Muscle layer of duodenum (tissue), 2 donors: ENCODE data around the gene CHST7.

ENCODE experiments used
- H3K27ac ChIP-seq: one replicate; pipeline ENCODE4 v1.7.0; 2013; ENCODE audit warnings: mild to moderate bottlenecking, low read length
- H3K27me3 ChIP-seq: one replicate; pipeline ENCODE4 v1.7.0; 2013; ENCODE audit warnings: low read depth, mild to moderate bottlenecking, control low read depth, low read length
- H3K36me3 ChIP-seq, 2 donors: one replicate each; pipeline ENCODE4 v1.7.0; 2013; ENCODE audit warnings: low read length in 2 of 2, control low read depth in 1 of 2, mild to moderate bottlenecking in 1 of 2; ENCODE audit not compliant: insufficient read depth in 2 of 2, control insufficient read depth in 1 of 2
- H3K4me1 ChIP-seq, 2 donors: one replicate each; pipeline ENCODE4 v1.7.0; 2013; ENCODE audit warnings: low read length in 2 of 2, mild to moderate bottlenecking in 2 of 2, control low read depth in 1 of 2, moderate library complexity in 1 of 2; ENCODE audit not compliant: insufficient read depth in 2 of 2, control insufficient read depth in 1 of 2
- H3K4me3 ChIP-seq, 2 donors: one replicate each; pipeline ENCODE4 v1.7.0; 2013; ENCODE audit warnings: low read length in 2 of 2, low read depth in 1 of 2, mild to moderate bottlenecking in 1 of 2
- H3K9me3 ChIP-seq, 2 donors: one replicate each; pipeline ENCODE4 v1.7.0; 2013; ENCODE audit warnings: low read length in 2 of 2, control low read depth in 1 of 2, mild to moderate bottlenecking in 1 of 2; ENCODE audit not compliant: control insufficient read depth in 1 of 2
- donor health status: healthy.

CHST7 gene

GRCh38 chrX:46611658-46612362, 38.2 kb downstream of the CHST7 start:
- H3K27me3 ChIP-seq, result no peaks in the 10 kb centered on the region
- no peak overlapping the region for H3K27ac ChIP-seq

DNA sequence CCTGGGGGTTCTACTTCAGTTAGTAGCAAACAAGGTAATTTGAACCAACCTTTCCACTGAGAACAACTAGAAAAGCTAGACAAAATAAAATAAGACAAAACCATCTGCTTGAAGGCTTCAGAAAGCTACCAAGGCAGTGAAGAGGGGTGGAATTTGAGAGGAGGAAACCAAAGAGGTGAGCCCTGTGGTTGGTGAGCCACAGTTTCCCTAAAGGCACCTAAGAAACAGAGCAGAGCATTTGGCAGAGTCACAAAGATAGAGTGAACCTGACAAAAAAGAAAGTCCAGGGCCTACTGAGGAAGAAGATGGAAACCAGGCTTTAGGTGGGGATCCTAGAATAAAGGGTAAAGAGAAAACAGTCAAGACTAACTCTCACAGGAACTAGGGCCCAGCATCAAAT, 44.3 kb downstream of the CHST7 start:
- Histone ChIP-seq H3K4me1 (no peaks in the 10 kb centered on the region), H3K36me3 (no peaks in the 10 kb centered on the region), H3K27ac (no peak overlapping the region), H3K4me3 (no peak overlapping the region), H3K9me3 (no peaks in the 10 kb centered on the region), H3K27me3 (no peaks in the 10 kb centered on the region)

More at GRCh38 chrX:46611658-46612362, 38.2 kb downstream of the CHST7 start:
- Histone ChIP-seq H3K36me3 (no peaks in the 10 kb centered on the region), H3K4me1 (no peaks in the 10 kb centered on the region), H3K9me3 (no peaks in the 10 kb centered on the region), H3K4me3 (no peak overlapping the region)

DNA sequence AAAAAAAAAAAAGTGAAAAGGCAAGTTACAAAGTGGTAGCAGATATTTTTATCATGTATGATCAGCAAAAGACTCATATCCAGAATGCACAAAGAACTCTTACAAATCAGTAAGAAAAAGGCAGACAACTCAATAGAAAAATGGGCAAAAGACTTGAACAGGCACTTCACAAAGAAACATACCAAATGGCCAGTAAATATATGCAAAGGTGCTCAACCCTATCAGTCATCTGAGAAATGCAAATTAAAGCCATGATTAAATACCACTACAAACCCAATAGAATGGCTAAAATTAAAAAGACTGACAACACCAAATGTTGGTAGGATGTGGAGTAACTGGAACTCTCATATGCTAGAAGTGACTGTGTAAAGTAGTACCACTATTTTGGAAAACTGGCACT, 45.4 kb downstream of the CHST7 start:
- Histone ChIP-seq H3K27me3 (no peaks in the 10 kb centered on the region), H3K27ac (no peak overlapping the region), H3K9me3 (no peaks in the 10 kb centered on the region), H3K4me3 (no peak overlapping the region), H3K4me1 (no peaks in the 10 kb centered on the region), H3K36me3 (no peaks in the 10 kb centered on the region)

DNA sequence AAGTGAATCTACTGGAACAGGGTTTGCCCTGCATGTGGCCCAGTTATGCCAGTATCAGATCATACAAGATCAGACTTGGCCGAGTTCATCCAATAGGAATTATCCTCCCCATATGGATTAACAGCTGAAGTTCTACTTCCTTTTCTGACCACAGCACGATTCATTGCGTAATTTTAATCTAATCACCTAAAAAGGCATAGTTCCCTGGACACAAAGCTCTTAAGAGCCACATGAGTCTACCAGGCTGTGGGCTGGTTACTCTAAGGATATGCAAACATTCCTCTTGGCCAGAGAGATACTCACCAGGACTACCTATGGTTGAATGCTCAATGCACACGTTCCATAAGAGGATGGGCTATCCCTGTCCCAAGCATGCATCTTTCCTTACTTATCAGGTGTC, 46.9 kb downstream of the CHST7 start:
- no peaks in the 10 kb centered on the region for H3K9me3 ChIP-seq
- no peaks in the 10 kb centered on the region for H3K27me3 ChIP-seq
- H3K36me3 ChIP-seq, result no peaks in the 10 kb centered on the region
- no peak overlapping the region for H3K4me3 ChIP-seq
- H3K27ac ChIP-seq, result no peak overlapping the region
- no peaks in the 10 kb centered on the region for H3K4me1 ChIP-seq

DNA sequence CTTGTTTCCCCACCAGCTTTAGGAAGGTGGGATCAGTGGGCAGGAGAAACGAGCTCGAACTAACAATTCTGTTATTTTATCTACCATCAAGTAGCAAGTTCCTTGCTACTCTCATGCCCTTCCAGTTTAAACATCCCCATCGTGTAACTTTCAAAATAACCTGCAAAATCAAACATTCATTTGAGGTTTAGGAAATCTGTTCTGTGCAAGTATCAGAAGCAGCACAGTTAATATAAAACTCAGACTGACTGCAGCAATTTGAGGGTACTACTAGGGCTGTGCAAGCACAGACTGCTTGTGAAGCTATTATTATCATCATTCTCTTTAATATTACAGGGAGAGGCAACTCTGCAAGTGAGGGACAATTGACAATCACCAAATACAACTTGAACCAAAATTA, 48.0 kb downstream of the CHST7 start:
- H3K27ac ChIP-seq, result no peak overlapping the region
- no peaks in the 10 kb centered on the region for H3K9me3 ChIP-seq
- H3K36me3 ChIP-seq, result no peaks in the 10 kb centered on the region
- H3K4me3 ChIP-seq, result no peak overlapping the region
- no peaks in the 10 kb centered on the region for H3K27me3 ChIP-seq
- no peaks in the 10 kb centered on the region for H3K4me1 ChIP-seq

DNA sequence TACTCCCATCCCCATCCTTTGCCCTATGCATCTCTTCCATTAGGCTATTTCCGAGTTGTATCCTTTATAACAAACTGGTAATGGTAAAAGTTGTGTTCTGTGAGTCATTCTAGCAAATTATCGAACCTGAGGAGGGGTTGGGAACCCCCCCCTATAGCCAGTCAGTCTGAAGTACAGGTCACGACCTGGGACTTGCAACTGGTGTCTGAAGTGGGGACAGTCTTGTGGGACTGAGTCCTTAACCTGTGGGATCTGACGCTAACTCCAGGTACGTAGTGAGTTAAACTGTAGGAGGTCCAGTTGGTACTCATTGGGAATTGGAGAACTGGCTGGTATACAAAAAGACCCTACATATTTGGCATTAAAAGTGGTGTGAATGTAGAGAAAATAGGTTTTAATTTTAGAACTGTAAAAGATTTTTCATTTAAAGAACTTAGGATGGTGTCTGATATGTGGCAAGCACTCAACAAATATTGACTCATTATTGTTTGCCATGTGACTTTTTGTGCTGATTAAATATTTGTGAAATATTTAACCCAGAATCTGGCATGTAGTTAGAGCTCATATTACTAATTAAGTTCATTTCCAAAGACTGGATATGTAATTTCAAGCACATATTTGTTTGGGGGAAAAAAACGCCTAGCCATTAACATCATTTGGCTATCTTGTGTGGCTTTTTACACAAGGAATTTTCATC, 50.7 kb downstream of the CHST7 start:
- no peak overlapping the region for H3K4me3 ChIP-seq
- no peaks in the 10 kb centered on the region for H3K9me3 ChIP-seq
- no peaks in the 10 kb centered on the region for H3K4me1 ChIP-seq
- no peak overlapping the region for H3K27ac ChIP-seq
- H3K36me3 ChIP-seq, result no peaks in the 10 kb centered on the region
- H3K27me3 ChIP-seq, result no peaks in the 10 kb centered on the region

- Histone ChIP-seq H3K27ac (no peak overlapping the region), H3K4me3 (no peak overlapping the region), H3K4me1 (no peaks in the 10 kb centered on the region), H3K27me3 (no peaks in the 10 kb centered on the region), H3K9me3 (no peaks in the 10 kb centered on the region), H3K36me3 (no peaks in the 10 kb centered on the region)
These were observed 53.0 kb downstream of the CHST7 start for GRCh38 chrX:46626566-46626965.

- H3K27ac ChIP-seq, result no peak overlapping the region
- no peaks in the 10 kb centered on the region for H3K4me1 ChIP-seq
- H3K4me3 ChIP-seq, result no peak overlapping the region
- no peaks in the 10 kb centered on the region for H3K9me3 ChIP-seq
- no peaks in the 10 kb centered on the region for H3K36me3 ChIP-seq
- H3K27me3 ChIP-seq, result no peaks in the 10 kb centered on the region
These were observed 53.5 kb downstream of the CHST7 start for GRCh38 chrX:46627062-46627461.

GRCh38 chrX:46627711-46628419, 54.3 kb downstream of the CHST7 start:
- H3K4me3 ChIP-seq, result no peak overlapping the region
- H3K27ac ChIP-seq, result peak overlapping the region; percentile 54
- H3K27me3 ChIP-seq, result no peaks in the 10 kb centered on the region
- no peaks in the 10 kb centered on the region for H3K36me3 ChIP-seq
- no peaks in the 10 kb centered on the region for H3K9me3 ChIP-seq
- H3K4me1 ChIP-seq, result no peaks in the 10 kb centered on the region

DNA sequence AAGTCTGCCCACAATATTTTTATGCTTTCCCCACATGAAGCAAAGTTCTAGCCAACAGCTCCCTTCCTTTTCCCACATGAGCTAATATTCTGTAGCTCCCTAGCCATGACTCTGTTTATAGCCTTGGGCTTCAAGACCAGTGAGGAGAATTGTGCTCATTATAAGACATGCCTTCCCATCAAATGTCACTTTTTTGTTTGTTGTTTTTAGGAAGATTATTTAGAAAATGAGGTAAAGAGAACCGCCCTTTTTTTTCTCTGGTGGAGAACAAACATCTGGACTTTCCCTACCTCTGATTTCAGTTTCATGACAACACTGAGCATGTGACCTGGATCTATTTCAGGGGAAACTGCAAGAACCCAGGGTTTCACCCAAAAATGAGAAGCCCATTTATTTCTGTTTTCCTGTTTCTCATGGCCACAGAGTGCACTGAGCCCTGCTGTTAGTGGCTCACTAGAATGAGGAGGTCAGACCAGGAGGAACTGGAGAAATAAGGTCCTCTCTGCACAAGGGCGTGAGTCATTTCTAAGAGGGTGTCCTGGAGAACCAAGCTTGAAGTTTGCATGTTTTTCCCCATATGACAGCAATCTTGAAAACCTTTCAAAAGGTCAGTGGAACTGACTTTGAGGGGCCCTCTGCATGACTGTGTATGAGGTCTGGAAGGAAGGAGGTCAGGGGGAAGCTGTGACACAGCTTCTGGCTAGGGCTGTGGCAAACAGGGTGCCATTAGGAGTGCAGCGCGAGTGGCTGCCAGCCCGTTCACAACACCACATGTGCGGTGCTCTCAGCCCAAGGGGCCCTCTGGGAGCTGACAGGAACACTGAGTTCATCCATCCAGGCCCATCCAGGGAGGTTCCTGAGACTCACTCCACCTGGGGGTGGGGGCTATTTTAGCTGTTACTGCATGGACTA, 55.2 kb downstream of the CHST7 start:
- Histone ChIP-seq H3K4me3 (no peak overlapping the region), H3K27ac (peak overlapping the region; percentile 54), H3K36me3 (no peaks in the 10 kb centered on the region), H3K9me3 (no peaks in the 10 kb centered on the region), H3K27me3 (no peaks in the 10 kb centered on the region), H3K4me1 (no peaks in the 10 kb centered on the region)

DNA sequence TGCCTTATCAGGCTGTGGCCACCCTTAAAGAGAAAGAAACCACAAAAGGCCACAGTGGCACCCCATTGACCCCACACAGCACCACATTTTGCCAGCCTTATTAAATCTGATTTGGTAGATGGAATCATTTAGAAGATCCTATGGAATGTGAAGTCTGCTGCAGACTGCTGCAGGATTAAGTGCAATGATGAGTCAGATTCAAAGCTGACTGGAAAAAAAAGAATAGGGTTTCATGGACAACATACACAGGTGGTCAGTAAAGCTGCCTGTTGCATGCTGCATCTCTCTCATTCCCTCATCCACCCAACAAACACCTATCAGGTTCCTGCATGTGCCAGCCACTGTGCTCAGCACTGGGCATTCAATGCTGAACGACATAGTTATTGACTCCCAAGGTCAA, 56.6 kb downstream of the CHST7 start:
- no peak overlapping the region for H3K4me3 ChIP-seq
- no peaks in the 10 kb centered on the region for H3K27me3 ChIP-seq
- H3K9me3 ChIP-seq, result no peaks in the 10 kb centered on the region
- H3K27ac ChIP-seq, result no peak overlapping the region
- H3K36me3 ChIP-seq, result no peaks in the 10 kb centered on the region
- H3K4me1 ChIP-seq, result no peaks in the 10 kb centered on the region
